SJSA1 (cell line): ENCODE measurements around the gene IGLL1. TPM values are rescaled to one million over a fixed set of nuclear protein-coding genes. Genes with fewer than 3 reads are reported as not detected.
"Not testable (repeated sequence)": the region's sequence is repeated elsewhere in the genome, so short reads cannot be mapped to it uniquely, and the experiment has no call there.

Experiments used
- DNase-seq, 2 experiments: peaks; one replicate each; pipeline ENCODE4 v3.0.0-alpha.2; 2015 to 2020; ENCODE audit warnings: low spot score in 2 of 2, low read depth in 1 of 2
- H3K27ac ChIP-seq: fragments of 250-450 bp; sonication (Bioruptor Pico); 2 replicates; pipeline ENCODE4 v1.5.1; 2020; ENCODE audit warnings: mild to moderate bottlenecking, moderate library complexity
- H3K27me3 ChIP-seq: fragments of 250-450 bp; sonication (Bioruptor Pico); replicated peaks from 2 replicates; pipeline ENCODE4 v1.5.1; 2020; ENCODE audit warnings: mild to moderate bottlenecking, moderate library complexity
- H3K36me3 ChIP-seq: fragments of 250-450 bp; sonication (Bioruptor Pico); 2 replicates; pipeline ENCODE4 v1.5.1; 2020; ENCODE audit warnings: mild to moderate bottlenecking
- H3K4me1 ChIP-seq: fragments of 250-450 bp; sonication (Bioruptor Pico); replicated peaks from 2 replicates; pipeline ENCODE4 v1.6.1; 2021; ENCODE audit warnings: mild to moderate bottlenecking
- H3K4me3 ChIP-seq: fragments of 250-450 bp; sonication (Bioruptor Pico); 2 replicates; pipeline ENCODE4 v1.5.1; 2020; ENCODE audit warnings: mild to moderate bottlenecking
- H3K9me3 ChIP-seq: fragments of 250-450 bp; sonication (Bioruptor Pico); replicated peaks from 2 replicates; pipeline ENCODE4 v1.5.1; 2020; ENCODE audit warnings: mild to moderate bottlenecking
- total RNA-seq: library from RNA; depleted of rRNA; stranded (reverse); fragments of >200 nt; shearing (Covaris generic); gene quantifications from 2 replicates; pipeline ENCODE4 v1.2.3, GENCODE V29; 2014

The IGLL1 gene
- total RNA-seq, 1 experiment from 2014 or later = not detected

DNA sequence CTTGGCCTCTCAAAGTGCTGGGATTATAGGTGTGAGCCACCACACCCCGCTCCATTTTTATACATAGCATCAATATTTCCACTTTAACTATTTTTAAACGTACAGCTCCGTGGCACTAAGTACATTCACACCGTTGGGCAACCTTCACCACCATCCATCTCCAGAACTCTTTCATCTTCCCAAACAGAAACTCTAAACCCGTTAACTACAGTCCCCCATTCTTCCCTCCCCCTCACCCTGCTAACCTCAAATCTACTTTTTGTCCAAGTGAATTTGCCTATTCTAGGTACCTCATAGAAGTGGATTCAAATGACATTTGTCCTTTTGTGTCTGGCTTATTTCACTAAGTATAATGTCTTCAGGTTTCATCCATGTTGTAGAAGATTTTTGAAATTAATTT is 3.4 kb downstream of the IGLL1 start:
- Histone ChIP-seq H3K4me3 (no peak overlapping the region), H3K27ac (no peak overlapping the region), H3K27me3 (peaks cover 26% of the 10 kb centered on the region), H3K36me3 (no peaks in the 10 kb centered on the region), H3K4me1 (no peaks in the 10 kb centered on the region), H3K9me3 (no peaks in the 10 kb centered on the region)
- no peak for DNase-seq

DNA sequence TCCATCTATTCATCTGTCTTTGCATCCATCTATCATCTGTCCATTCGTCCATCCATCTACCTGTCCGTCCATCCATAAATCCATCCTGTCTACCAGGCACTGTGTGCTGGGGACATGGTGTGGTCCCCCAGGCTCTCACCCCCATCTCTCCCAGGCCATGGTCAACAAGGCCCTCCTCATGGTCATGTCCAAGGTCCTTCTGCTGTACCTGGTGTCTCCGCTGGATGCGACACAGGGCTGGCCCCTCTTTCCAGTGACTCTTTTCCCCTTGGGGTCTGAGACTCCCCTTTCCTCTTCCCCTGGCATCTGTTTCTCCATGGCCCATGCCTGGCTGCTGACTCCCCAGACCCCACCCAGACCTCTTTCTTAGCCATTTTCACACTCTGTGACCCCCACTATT is 4.5 kb downstream of the IGLL1 start:
- H3K27ac ChIP-seq = no peak overlapping the region
- no peaks in the 10 kb centered on the region for H3K9me3 ChIP-seq
- H3K27me3 ChIP-seq = peaks cover 20% of the 10 kb centered on the region
- no peak for DNase-seq
- no peaks in the 10 kb centered on the region for H3K4me1 ChIP-seq
- H3K4me3 ChIP-seq = no peak overlapping the region
- H3K36me3 ChIP-seq = no peaks in the 10 kb centered on the region

DNA sequence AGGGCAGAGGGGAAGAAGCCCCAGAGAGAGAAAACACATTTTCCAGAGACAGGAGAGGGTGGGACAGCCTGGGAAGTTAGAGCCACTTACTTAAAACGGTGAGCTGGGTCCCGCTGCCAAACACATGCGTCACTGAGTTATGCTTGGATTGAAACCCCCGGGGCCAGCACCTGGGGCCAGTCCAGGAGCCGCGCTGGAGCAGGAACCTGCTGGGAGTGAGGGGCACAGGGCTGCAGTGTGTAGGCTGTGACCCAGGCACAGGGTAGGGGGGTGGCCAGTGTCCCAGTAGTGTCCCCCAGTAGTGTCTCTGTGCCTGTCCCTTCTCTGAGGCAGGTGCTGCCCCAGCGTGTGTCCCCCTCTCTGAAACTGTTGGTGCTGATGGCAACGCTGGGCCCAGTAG is 5.2 kb downstream of the IGLL1 start:
- Histone ChIP-seq H3K36me3 (no peaks in the 10 kb centered on the region), H3K27me3 (peaks cover 20% of the 10 kb centered on the region), H3K27ac (no peak overlapping the region), H3K9me3 (no peaks in the 10 kb centered on the region), H3K4me3 (no peak overlapping the region), H3K4me1 (no peaks in the 10 kb centered on the region)
- no peak for DNase-seq

DNA sequence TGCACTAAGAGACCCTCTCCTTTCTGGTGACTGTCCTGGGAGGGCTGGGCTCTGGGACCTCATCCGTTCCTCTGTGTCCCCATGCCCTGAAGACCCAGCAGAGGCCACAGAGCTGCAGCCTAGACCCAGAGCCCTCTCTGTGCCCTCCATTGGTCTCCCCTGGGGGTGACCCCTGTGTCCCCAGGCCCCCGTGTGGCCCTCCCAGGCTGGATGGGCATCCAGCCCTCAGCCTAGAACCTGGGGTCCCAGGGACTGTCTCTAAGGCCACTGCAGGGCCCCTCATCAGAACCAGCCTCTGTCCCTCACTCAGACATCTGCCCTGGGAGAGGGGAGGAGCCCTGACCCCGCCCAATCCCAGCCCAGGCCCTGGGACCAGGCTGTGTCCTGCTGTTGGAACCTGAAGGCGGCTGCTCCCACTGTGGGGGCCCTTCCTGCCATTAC is 5.7 kb downstream of the IGLL1 start:
- Histone ChIP-seq H3K27me3 (peaks cover 20% of the 10 kb centered on the region), H3K9me3 (no peaks in the 10 kb centered on the region), H3K4me3 (no peak overlapping the region), H3K36me3 (no peaks in the 10 kb centered on the region), H3K4me1 (no peaks in the 10 kb centered on the region), H3K27ac (no peak overlapping the region)
- no peak for DNase-seq

DNA sequence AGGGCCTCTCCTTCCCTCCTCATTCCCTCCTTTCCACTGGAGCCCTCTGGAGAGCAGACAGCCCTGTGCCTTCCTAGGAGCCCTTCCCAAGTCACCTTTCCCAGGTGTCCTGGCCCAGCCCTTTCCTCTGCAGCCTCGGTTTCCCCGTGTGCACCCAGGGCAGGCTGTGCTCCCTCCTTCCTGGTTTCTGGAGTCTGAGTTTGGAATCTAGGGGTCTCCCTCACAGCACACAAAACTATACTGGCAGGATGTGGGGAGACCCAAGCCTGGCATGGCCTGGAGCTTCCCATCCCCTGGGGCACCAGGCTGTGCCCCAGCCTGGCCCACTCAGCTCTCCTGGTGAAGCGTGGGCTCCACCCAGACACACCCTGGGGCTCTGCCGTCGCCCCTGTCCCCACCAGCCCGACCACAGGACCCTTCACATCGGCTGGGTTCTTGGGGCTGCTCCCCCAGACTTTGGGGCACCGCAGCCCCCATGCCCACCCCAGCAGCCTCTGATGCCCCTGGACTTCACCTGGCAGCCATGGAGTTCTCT is 6.3 kb downstream of the IGLL1 start:
- not testable (repeated sequence) for H3K4me3 ChIP-seq, H3K4me1 ChIP-seq, H3K9me3 ChIP-seq, DNase-seq, H3K27ac ChIP-seq, H3K36me3 ChIP-seq
- peaks cover 20% of the 10 kb centered on the region for H3K27me3 ChIP-seq

DNA sequence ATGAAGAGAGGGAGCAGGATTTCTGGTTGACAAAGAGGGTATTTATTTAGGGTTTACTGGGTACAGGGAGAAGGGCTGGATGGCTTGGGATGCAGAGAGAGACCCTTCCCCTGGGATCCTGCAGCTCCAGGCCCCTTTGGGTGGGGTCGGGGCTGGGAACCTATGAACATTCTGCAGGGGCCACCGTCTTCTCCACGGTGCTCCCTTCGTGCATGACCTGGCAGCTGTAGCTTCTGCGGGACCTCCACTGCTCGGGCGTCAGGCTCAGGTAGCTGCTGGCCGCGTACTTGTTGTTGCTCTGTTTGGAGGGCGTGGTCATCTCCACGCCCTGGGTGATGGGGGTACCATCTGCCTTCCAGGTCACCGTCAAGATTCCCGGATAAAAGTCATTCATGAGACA is 7.0 kb downstream of the IGLL1 start:
- H3K27me3 ChIP-seq = peaks cover 15% of the 10 kb centered on the region
- H3K9me3 ChIP-seq, H3K4me3 ChIP-seq, H3K36me3 ChIP-seq, DNase-seq, H3K4me1 ChIP-seq, H3K27ac ChIP-seq: not testable (repeated sequence)

DNA sequence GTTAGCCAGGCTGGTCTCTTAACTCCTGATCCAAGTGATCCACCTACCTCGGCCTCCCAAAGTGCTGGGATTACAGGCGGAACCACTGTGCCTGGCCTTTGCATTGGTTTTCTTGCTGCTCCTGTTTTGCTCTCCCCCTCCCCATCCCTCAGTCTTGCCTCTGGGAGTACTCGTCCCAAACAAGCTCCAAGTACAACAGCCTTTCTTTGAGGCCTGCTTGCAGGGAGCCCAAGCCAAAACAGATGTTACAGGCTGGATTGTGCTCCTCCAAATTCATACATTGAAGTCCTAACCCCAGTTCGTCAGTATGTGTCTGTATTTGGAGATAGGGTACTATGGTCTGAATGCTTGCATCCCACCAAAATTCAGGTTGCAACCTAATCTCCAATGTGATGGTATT is 8.6 kb downstream of the IGLL1 start:
- Histone ChIP-seq H3K36me3 (no peaks in the 10 kb centered on the region), H3K4me1 (no peaks in the 10 kb centered on the region), H3K27ac (no peak overlapping the region), H3K9me3 (no peaks in the 10 kb centered on the region), H3K27me3 (peaks cover 13% of the 10 kb centered on the region), H3K4me3 (no peak overlapping the region)
- no peak for DNase-seq

DNA sequence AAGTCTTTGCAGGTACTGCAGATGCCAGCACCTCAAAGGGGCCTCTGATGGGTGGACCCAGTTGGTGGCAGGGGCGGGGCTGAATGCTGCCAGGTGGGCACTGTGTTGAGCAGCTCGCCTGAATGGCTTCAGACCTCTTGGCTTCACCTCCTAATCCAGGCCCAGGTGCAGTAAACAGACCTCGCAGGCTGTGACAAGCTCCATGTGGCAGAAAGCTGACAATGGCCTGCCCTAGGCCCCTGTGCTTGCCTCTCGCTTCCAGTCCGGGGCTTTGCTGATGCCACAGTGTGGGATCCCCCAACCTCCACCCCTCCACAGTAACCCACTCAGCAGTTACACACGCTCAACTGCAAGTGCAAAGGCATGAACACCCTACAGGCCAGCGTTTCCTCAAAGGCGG is 9.4 kb downstream of the IGLL1 start:
- no peaks in the 10 kb centered on the region for H3K4me1 ChIP-seq
- peaks cover 17% of the 10 kb centered on the region for H3K27me3 ChIP-seq
- no peaks in the 10 kb centered on the region for H3K9me3 ChIP-seq
- H3K4me3 ChIP-seq = no peak overlapping the region
- no peak for DNase-seq
- H3K27ac ChIP-seq = no peak overlapping the region
- no peaks in the 10 kb centered on the region for H3K36me3 ChIP-seq

DNA sequence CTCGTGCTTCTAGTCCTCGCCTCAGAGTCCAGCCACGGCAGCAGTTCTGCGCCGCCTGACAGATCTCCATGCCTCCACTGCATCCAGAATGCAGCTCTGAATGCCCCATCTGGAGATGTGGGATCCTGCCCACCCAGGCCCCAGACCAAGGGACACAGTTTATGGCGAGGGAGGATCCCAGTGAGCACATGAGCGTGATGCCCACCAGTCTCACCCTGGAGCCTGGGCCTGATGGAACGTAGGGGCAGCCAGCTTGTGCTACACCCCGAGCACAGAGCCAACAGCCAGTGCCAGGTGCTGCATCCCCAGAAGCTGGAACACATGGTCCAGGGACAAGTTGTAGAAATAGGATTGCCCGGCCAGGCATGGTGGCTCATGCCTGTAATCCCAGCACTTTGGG is 10.4 kb downstream of the IGLL1 start:
- DNase-seq = no peak
- no peak overlapping the region for H3K27ac ChIP-seq
- H3K4me3 ChIP-seq = no peak overlapping the region
- no peaks in the 10 kb centered on the region for H3K9me3 ChIP-seq
- H3K4me1 ChIP-seq = no peaks in the 10 kb centered on the region
- peaks cover 21% of the 10 kb centered on the region for H3K27me3 ChIP-seq
- H3K36me3 ChIP-seq = no peaks in the 10 kb centered on the region

DNA sequence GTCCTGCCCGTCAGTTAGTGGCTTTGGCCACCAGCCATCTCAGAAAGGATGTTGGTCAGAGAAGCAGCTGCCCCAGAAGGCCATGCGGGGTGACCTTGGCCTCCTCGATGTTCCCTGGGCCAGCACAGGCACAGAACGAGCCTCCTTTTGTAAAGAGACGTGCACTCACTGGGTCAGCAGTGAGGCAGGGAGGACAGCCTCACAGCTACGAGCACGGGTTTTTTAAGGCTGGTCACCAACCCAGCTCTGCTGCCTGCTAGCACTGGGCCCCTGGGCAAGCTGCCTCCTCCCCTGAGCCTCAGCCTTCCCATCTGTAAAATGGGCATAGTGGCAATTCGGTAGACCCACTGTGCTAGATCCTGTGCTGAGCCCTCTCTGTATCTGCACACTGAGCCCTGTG is 10.8 kb downstream of the IGLL1 start:
- H3K27ac ChIP-seq = no peak overlapping the region
- H3K27me3 ChIP-seq = peaks cover 23% of the 10 kb centered on the region
- no peaks in the 10 kb centered on the region for H3K9me3 ChIP-seq
- no peak for DNase-seq
- H3K4me1 ChIP-seq = no peaks in the 10 kb centered on the region
- no peaks in the 10 kb centered on the region for H3K36me3 ChIP-seq
- H3K4me3 ChIP-seq = no peak overlapping the region

DNA sequence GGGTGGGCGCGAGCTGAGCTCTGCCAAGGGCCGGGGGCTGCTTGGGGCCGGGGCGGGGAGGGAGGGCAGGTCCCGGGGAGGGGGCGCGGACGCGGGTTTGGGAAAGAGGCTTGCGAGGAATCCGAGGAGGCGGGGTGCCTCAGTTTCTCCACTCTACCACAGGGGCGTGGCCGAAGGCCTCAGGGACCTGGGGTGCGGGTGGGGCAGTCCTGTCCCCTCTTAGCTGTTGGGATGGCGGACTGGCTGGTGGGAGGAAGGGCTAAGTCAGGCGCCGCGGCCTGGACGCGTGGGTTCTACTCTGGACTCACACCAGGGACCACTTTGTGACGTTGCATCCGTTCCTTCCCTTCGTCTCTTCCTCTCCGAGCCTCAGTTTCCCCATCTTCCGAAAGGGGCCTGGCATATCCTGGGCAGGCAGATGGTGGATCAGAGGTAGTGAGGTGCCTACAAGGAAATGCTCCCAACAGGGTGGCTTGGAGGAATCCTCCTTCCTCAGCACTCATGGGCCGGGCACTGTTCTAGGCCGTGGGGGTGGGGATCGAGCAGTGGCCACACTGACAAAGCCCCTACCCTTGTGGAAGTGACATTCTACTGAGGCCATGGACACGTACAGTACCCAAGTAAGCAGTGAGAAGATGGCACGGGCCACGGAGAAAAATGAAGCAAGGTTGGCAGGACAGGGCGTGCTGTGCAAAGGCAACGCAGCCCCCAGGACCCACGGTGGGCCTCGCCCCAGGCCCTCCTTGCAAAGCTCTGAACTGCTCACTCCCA is 13.2 kb downstream of the IGLL1 start:
- peaks cover 25% of the 10 kb centered on the region for H3K27me3 ChIP-seq
- no peak overlapping the region for H3K27ac ChIP-seq
- H3K36me3 ChIP-seq = no peaks in the 10 kb centered on the region
- H3K4me3 ChIP-seq = no peak overlapping the region
- no peaks in the 10 kb centered on the region for H3K9me3 ChIP-seq
- DNase-seq = no peak
- H3K4me1 ChIP-seq = no peaks in the 10 kb centered on the region

DNA sequence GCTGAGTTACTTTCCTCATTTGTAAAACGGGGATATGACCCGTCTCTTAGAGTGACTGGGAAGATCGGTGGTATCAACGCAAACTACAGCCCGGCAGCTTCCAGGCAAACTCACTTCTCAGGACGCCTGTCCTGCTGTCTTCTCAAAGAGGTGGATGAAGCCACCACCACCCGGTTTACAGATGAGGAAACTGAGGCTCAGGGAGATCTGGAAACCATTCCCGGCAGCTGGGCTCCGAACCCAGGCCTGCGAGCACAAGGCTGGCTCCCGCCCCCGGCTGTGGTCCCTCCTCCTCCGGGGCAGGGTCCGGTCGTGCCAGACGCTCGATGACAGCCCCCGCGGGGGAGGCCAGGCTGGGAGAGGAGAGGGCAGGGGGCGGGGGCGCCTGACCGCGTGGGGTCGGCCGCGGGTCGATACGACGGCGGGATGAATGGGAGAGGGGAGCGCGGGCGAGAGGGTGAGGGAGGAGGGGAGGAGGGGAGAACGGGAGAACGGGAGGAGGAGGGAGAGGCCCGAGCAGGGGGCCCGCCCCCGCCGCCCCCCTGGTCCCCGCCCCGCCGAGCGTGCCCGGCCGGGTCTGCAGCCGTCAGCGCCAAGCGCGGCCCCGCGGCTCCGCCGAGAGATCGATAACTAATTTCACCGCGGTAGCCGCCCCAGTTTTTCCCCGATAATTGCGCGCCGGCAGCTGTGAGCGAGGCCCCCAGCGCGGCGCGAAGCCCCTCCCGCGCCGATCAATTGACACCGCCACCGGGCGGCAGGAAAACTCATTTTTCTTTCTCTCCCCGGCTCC is 14.0 kb downstream of the IGLL1 start:
- H3K4me3 ChIP-seq = no peak overlapping the region
- no peaks in the 10 kb centered on the region for H3K36me3 ChIP-seq

DNA sequence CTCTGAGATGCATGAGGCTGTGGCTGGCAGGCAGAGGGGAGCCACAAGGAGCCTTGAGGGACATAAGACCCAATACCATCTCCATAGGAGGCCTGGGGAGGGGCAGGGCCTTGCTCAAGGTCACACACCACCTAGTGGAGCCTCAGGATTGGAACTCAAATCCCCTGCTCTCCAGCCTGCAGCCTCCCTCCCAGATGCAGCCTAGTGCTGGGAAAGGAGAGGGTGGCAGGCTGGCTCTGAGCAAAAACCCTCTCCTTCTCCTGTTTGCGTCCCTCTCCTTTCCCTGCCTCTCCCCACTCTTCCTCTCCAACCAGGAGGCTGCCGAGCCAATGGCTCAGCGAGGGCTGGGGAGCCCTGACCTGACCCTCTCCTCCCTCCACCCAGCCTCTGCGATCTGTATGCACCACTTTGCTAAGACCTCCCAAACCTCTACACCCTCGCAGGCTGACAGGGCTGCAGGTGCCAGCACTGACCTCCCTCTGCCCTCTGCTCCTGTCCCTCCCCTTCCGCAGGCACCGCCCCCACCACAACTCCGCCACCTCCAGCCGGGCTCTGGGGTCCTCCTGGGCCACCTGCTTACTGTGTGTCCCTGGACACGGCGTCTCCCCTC is 14.7 kb downstream of the IGLL1 start:
- Histone ChIP-seq H3K4me1 (no peaks in the 10 kb centered on the region), H3K36me3 (no peaks in the 10 kb centered on the region), H3K4me3 (no peak overlapping the region), H3K27me3 (peaks cover 25% of the 10 kb centered on the region), H3K9me3 (no peaks in the 10 kb centered on the region), H3K27ac (no peak overlapping the region)
- DNase-seq = no peak

More for the DNA sequence above, 14.0 kb downstream of the IGLL1 start:
- peaks cover 25% of the 10 kb centered on the region for H3K27me3 ChIP-seq
- no peak overlapping the region for H3K27ac ChIP-seq
- no peaks in the 10 kb centered on the region for H3K9me3 ChIP-seq
- no peak for DNase-seq
- no peaks in the 10 kb centered on the region for H3K4me1 ChIP-seq

DNA sequence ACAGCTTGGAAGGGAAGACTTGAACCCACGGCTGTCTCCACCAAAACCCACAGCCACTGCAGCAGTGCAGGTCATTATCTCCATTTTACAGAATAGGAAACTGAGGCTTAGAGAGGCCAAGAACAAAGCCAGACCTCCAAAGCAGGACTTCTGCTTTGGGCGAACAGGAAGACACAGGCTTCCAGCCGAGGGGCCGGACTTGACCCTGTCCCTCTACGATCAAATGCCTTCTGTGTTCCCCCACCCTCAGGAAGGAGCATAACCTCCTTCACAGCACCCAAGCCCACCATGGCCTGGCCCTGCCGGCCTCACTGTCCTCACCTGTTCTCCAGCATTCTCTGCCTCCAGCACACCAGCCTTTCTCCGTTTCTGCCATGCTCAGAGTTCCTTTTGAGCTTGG is 15.8 kb downstream of the IGLL1 start:
- H3K27me3 ChIP-seq = peaks cover 27% of the 10 kb centered on the region
- H3K27ac ChIP-seq = no peak overlapping the region
- no peaks in the 10 kb centered on the region for H3K36me3 ChIP-seq
- no peaks in the 10 kb centered on the region for H3K9me3 ChIP-seq
- DNase-seq = no peak
- H3K4me1 ChIP-seq = no peaks in the 10 kb centered on the region
- H3K4me3 ChIP-seq = no peak overlapping the region
